HCT116 (cell line): Measurements from ENCODE around the gene RFTN1.

Experiments used
- CBX3 ChIP-seq: IDR thresholded peaks from 2 replicates; pipeline ENCODE4 v1.6.1; 2012; ENCODE audit warnings: low read depth
- CTCF ChIP-seq, 3 experiments: fragments of 200-600 bp in 1 of 3; sonication (generic) in 1 of 3; IDR thresholded peaks in 2 of 3; conservative IDR thresholded peaks in 1 of 3; 2 replicates each; pipeline ENCODE4 v1.5.1; 2012 to 2017; ENCODE audit warnings: low read depth in 2 of 3, low read length in 2 of 3, antibody characterized with exemption in 1 of 3, borderline replicate concordance in 1 of 3, control low read depth in 1 of 3, mild to moderate bottlenecking in 1 of 3, mixed read lengths in 1 of 3, mixed run types in 1 of 3, moderate library complexity in 1 of 3; ENCODE audit not compliant: insufficient read depth in 1 of 3
- EGR1 ChIP-seq: IDR thresholded peaks from 2 replicates; pipeline ENCODE4 v1.6.1; 2012; ENCODE audit warnings: low read depth
- EZH2 ChIP-seq: fragments of 200-600 bp; sonication (generic); IDR thresholded peaks from 2 replicates; pipeline ENCODE4 v1.6.1; 2017; ENCODE audit warnings: antibody characterized with exemption, mixed run types
- EZH2phosphoT487 ChIP-seq: fragments of 200-600 bp; IDR thresholded peaks from 2 replicates; pipeline ENCODE4 v1.6.1; 2018; ENCODE audit warnings: antibody characterized with exemption, borderline replicate concordance
- POLR2A ChIP-seq: IDR thresholded peaks from 2 replicates; pipeline ENCODE4 v1.7.0; 2011; ENCODE audit warnings: borderline replicate concordance; ENCODE audit not compliant: insufficient read depth, insufficient read length; ENCODE audit errors: extremely low read depth
- ZBTB33 ChIP-seq: IDR thresholded peaks from 2 replicates; pipeline ENCODE4 v1.6.1; 2011; ENCODE audit warnings: mild to moderate bottlenecking, low read length, moderate library complexity; ENCODE audit not compliant: insufficient replicate concordance; ENCODE audit errors: extremely low read depth

DNA sequence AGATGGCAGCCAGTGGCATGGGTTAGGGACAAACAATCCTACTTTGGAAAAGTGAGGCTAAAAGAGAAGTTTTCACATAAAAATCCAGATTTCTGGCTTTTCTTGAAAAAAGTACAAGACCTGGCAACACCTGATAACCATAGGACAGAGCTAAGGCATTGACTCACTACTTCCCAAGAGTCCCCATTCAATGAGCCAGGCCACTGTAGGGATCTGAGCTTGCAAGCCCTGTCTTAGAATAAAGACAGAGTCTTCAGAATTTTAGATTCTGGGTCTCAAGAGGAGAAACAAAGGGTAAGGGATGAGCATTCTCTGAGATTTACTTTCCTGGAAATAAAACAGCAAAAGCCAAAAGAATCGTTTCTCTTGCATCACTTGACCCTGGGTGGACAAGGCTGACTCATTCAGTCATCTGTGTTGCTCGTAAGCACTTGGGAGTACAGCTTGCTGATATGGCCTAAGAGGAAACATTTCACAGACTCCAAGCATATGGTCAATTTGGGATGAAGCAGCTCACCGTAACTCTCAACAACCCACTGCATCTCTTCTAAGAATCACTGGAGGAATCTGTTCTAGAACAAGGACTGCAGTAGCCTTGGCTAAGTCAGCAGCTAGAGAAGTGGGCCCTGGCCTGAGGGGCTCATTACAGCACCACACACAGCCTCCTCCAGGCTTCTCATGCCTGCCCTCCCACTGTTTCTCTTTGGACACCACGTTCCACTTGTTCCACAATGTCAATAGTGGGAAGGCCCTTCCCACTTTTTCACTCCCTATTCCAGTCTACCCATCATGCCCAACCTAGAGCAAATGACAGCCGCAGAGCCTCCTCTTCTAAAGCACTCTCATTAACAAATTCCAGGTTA lies 86.2 kb downstream of the RFTN1 start:
- TF ChIP-seq POLR2A (no peak), CTCF (IDR thresholded peaks at IDR 0.05 in 2 of 3, conservative IDR thresholded peaks at IDR 0.05 in 1 of 3; ENCODE audit: borderline replicate concordance in 1 of 3, insufficient read depth in 1 of 3, low read depth in 2 of 3, low read length in 2 of 3) (no peak), CBX3 (no peak), ZBTB33 (no peak), EGR1 (no peak), EZH2 (no peak), EZH2phosphoT487 (no peak)
